ENCODE results near the gene MORN1. TPM values are rescaled to one million over a fixed set of nuclear protein-coding genes. Genes with fewer than 3 reads are reported as not detected.

The MORN1 gene
- total and polyA plus RNA-seq, 2 experiments from 2014 or later, result 4.8 to 11.1 TPM

- H2AFZ ChIP-seq, result no peak overlapping the region
- H3K4me1 Mint-ChIP-seq, result no peaks in the 10 kb centered on the region; the same call in 2 of the 3 replicates
- peaks cover 4% of the 10 kb centered on the region for H3K27me3 Mint-ChIP-seq (ENCODE audit: insufficient read depth, low read depth, poor library complexity)
- H3K4me3 ChIP-seq, result no peak overlapping the region
- H3K4me2 ChIP-seq, result no peak overlapping the region
- no peaks in the 10 kb centered on the region; the same call in 1 of the 2 replicates for H4K20me1 ChIP-seq (replicated peaks; ENCODE audit: insufficient read depth)
- H3K79me2 ChIP-seq (replicated peaks; ENCODE audit: insufficient read depth), result peaks cover 9% of the 10 kb centered on the region
- H3K27ac Mint-ChIP-seq, result no peak overlapping the region
- no peak for TF ChIP-seq JUNB (IDR thresholded peaks at IDR 0.05; ENCODE audit: unreplicated experiment)
- no peak for TF ChIP-seq ZNF331 (CRISPR knock-in tag; IDR thresholded peaks at IDR 0.05; ENCODE audit: low read depth)
- TF ChIP-seq REST (IDR thresholded peaks at IDR 0.05; ENCODE audit: unreplicated experiment), result no peak
- TF ChIP-seq STAT1 (IDR thresholded peaks at IDR 0.05; ENCODE audit: unreplicated experiment), result no peak
- TF ChIP-seq ZNF462 (CRISPR knock-in tag; IDR thresholded peaks at IDR 0.05), result no peak
- no peak for TF ChIP-seq EZH2phosphoT487 (IDR thresholded peaks at IDR 0.05; ENCODE audit: unreplicated experiment)
- DNase-seq (ENCODE audit: low spot score), result no peak
- H3K9me3 Mint-ChIP-seq, result no peaks in the 10 kb centered on the region; the same call in 2 of the 3 replicates
- no peak overlapping the region for H3K4me3 Mint-ChIP-seq
- ATAC-seq, result no peak
- no peaks in the 10 kb centered on the region for H3K9me2 ChIP-seq (ENCODE audit: insufficient read depth)
- no peaks in the 10 kb centered on the region for H3K4me1 ChIP-seq (ENCODE audit: insufficient read depth)
- no peaks in the 10 kb centered on the region for H3K27me3 ChIP-seq (ENCODE audit: insufficient read depth)
- H3K36me3 ChIP-seq (ENCODE audit: insufficient read depth), result no peaks in the 10 kb centered on the region; the same call in none of the 2 replicates
- no peak overlapping the region for H3K27ac ChIP-seq (ENCODE audit: low read depth)
- peaks cover 69% of the 10 kb centered on the region for H3K36me3 Mint-ChIP-seq (ENCODE audit: low read depth)
- peaks cover 14% of the 10 kb centered on the region; the same call in 1 of the 2 replicates for H3F3A ChIP-seq (replicated peaks; ENCODE audit: low read depth)
Observed at GRCh38 chr1:2399890-2400575, 8.7 kb upstream of the MORN1 start.

Measured in GM23338 (cell line).